Nephron (organoid): ENCODE measurements around the gene TMEM235.
A peak's percentile ranks its signal among the peaks of the same experiment; 100 is the strongest.
"Not testable (repeated sequence)": the region's sequence is repeated elsewhere in the genome, so short reads cannot be mapped to it uniquely, and the experiment has no call there.

ENCODE experiments used
- H3K27ac Mint-ChIP-seq, 3 experiments: 2 replicates each; pipeline ENCODE4 v1.8.0; 2020; ENCODE audit warnings: mixed read lengths in 3 of 3, mild to moderate bottlenecking in 2 of 3, moderate library complexity in 1 of 3
- H3K27me3 Mint-ChIP-seq: 2 replicates; pipeline ENCODE4 v1.8.0; 2021; ENCODE audit warnings: low read depth, mild to moderate bottlenecking, moderate library complexity, mixed read lengths
- H3K36me3 Mint-ChIP-seq: 2 replicates; pipeline ENCODE4 v1.8.0; 2020; ENCODE audit warnings: low read depth, mixed read lengths
- H3K4me1 Mint-ChIP-seq: 2 replicates; pipeline ENCODE4 v1.8.0; 2020; ENCODE audit warnings: mixed read lengths
- H3K4me3 Mint-ChIP-seq, 3 experiments: 2 replicates each; pipeline ENCODE4 v1.8.0; 2020; ENCODE audit warnings: mild to moderate bottlenecking in 3 of 3, mixed read lengths in 3 of 3, moderate library complexity in 2 of 3
- H3K9me3 Mint-ChIP-seq: 2 replicates; pipeline ENCODE4 v1.8.0; 2020; ENCODE audit warnings: mixed read lengths
- CTCF ChIP-seq, 3 experiments: fragments of 200-600 bp; sonication (generic); IDR thresholded peaks; one replicate each; pipeline ENCODE4 v1.5.0; 2021; ENCODE audit warnings: antibody characterized with exemption in 3 of 3; ENCODE audit not compliant: unreplicated experiment in 3 of 3

TMEM235 gene

GRCh38 chr17:78250891-78251772 lies 19.7 kb downstream of the TMEM235 start:
- Mint-ChIP-seq H3K27ac (no peak overlapping the region), H3K9me3 (peaks cover 4% of the 10 kb centered on the region), H3K27me3 (peaks cover 12% of the 10 kb centered on the region), H3K36me3 (no peaks in the 10 kb centered on the region), H3K4me3 (peak overlapping the region; percentile 64 to 72 (median 71)), H3K4me1 (peaks cover 12% of the 10 kb centered on the region)
- TF ChIP-seq CTCF (IDR thresholded peaks at IDR 0.05; ENCODE audit: unreplicated experiment in 3 of 3), result peak; percentile 100

- Mint-ChIP-seq H3K27ac (no peak overlapping the region), H3K27me3 (peaks cover 14% of the 10 kb centered on the region), H3K9me3 (peaks cover 4% of the 10 kb centered on the region), H3K4me3 (peak overlapping the region; percentile 64 to 72 (median 71)), H3K36me3 (no peaks in the 10 kb centered on the region), H3K4me1 (peaks cover 17% of the 10 kb centered on the region)
- TF ChIP-seq CTCF (IDR thresholded peaks at IDR 0.05; ENCODE audit: unreplicated experiment in 3 of 3), result no peak
Observed at GRCh38 chr17:78251773-78252103, 20.3 kb downstream of the TMEM235 start.

- H3K4me3 Mint-ChIP-seq, result peak overlapping the region in 2 of 3 experiments; percentile 5 to 14
- no peak overlapping the region for H3K27ac Mint-ChIP-seq
- peaks cover 14% of the 10 kb centered on the region for H3K4me1 Mint-ChIP-seq
- no peak for TF ChIP-seq CTCF (IDR thresholded peaks at IDR 0.05; ENCODE audit: unreplicated experiment in 3 of 3)
- no peaks in the 10 kb centered on the region for H3K36me3 Mint-ChIP-seq
- H3K9me3 Mint-ChIP-seq, result no peaks in the 10 kb centered on the region
- H3K27me3 Mint-ChIP-seq, result peaks cover 10% of the 10 kb centered on the region
Observed at GRCh38 chr17:78252111-78252634, 20.7 kb downstream of the TMEM235 start.

GRCh38 chr17:78252701-78253635 lies 21.5 kb downstream of the TMEM235 start:
- Mint-ChIP-seq H3K27ac (peak overlapping the region in 1 of 3 experiments; percentile 65), H3K9me3 (no peaks in the 10 kb centered on the region), H3K4me3 (peak overlapping the region; percentile 79 to 82 (median 81)), H3K27me3 (peaks cover 6% of the 10 kb centered on the region), H3K4me1 (peaks cover 16% of the 10 kb centered on the region), H3K36me3 (no peaks in the 10 kb centered on the region)
- TF ChIP-seq CTCF (IDR thresholded peaks at IDR 0.05; ENCODE audit: unreplicated experiment in 3 of 3), result no peak

- H3K36me3 Mint-ChIP-seq, H3K27me3 Mint-ChIP-seq, H3K9me3 Mint-ChIP-seq: not testable (repeated sequence)
- Mint-ChIP-seq H3K27ac (peak overlapping the region; percentile 33 to 90 (median 64)), H3K4me1 (peaks cover 20% of the 10 kb centered on the region), H3K4me3 (peak overlapping the region; percentile 69 to 83 (median 79))
Observed at GRCh38 chr17:78253636-78253945, 22.2 kb downstream of the TMEM235 start.
